ENCODE measurements around the gene HNRNPA2B1. TPM values are rescaled to one million over a fixed set of nuclear protein-coding genes. Genes with fewer than 3 reads are reported as not detected.

Gene HNRNPA2B1
- polyA plus RNA-seq, 1 experiment: 493 TPM

GRCh38 chr7:26213807-26214515 lies 13.4 kb upstream of the HNRNPA2B1 start:
- H3K9me3 ChIP-seq (ENCODE audit: control insufficient read depth, insufficient read depth, low read length): no peaks in the 10 kb centered on the region
- TF ChIP-seq CTCF (IDR thresholded peaks at IDR 0.05; ENCODE audit: low read depth, low read length): no peak
- no peak overlapping the region for H3K4me3 ChIP-seq (ENCODE audit: low read depth, low read length)
- ChIA-PET CTCF (interaction anchor here (0.9 to 1.2 kb wide), 2 partner anchors 124 to 156 kb away, joined by 3 to 4 read pairs; no protein-coding TSS in a partner anchor), POLR2A (no interaction called here)
- H3K27me3 ChIP-seq (ENCODE audit: control insufficient read depth, insufficient read depth, low read length): no peaks in the 10 kb centered on the region
- no peak overlapping the region for H3K27ac ChIP-seq (ENCODE audit: low read depth, low read length)
- no peak for DNase-seq (ENCODE audit: low read depth, low spot score)

- H3K27ac ChIP-seq (ENCODE audit: low read depth, low read length): no peak overlapping the region
- ChIA-PET CTCF (no interaction called here), POLR2A (interaction anchor here (0.7 to 1.8 kb wide), 2 partner anchors 13 to 33 kb away, joined by 3 to 4 read pairs; no protein-coding TSS in a partner anchor)
- H3K27me3 ChIP-seq (ENCODE audit: control insufficient read depth, insufficient read depth, low read length): no peaks in the 10 kb centered on the region
- no peak for TF ChIP-seq CTCF (IDR thresholded peaks at IDR 0.05; ENCODE audit: low read depth, low read length)
- DNase-seq (ENCODE audit: low read depth, low spot score): no peak
- H3K4me3 ChIP-seq (ENCODE audit: low read depth, low read length): no peak overlapping the region
- H3K9me3 ChIP-seq (ENCODE audit: control insufficient read depth, insufficient read depth, low read length): no peaks in the 10 kb centered on the region
Measured at GRCh38 chr7:26212921-26213718, 12.6 kb upstream of the HNRNPA2B1 start.

- Histone ChIP-seq H3K27me3 (ENCODE audit: control insufficient read depth, insufficient read depth, low read length) (no peaks in the 10 kb centered on the region), H3K27ac (ENCODE audit: low read depth, low read length) (no peak overlapping the region), H3K9me3 (ENCODE audit: control insufficient read depth, insufficient read depth, low read length) (no peaks in the 10 kb centered on the region), H3K4me3 (ENCODE audit: low read depth, low read length) (no peak overlapping the region)
- DNase-seq (ENCODE audit: low read depth, low spot score): no peak
- POLR2A ChIA-PET: no interaction called here
- CTCF ChIA-PET: interaction anchor here (0.6 to 1.6 kb wide), 2 partner anchors 9 to 117 kb away, joined by 3 to 4 read pairs; no protein-coding TSS in a partner anchor
- no peak for TF ChIP-seq CTCF (IDR thresholded peaks at IDR 0.05; ENCODE audit: low read depth, low read length)
Measured at GRCh38 chr7:26208040-26208439, 7.5 kb upstream of the HNRNPA2B1 start.

- CTCF ChIA-PET: interaction anchor here (1.0 kb wide), 1 partner anchor 112 kb away, joined by 8 read pairs; no protein-coding TSS in a partner anchor
Measured at GRCh38 chr7:26203016-26203415, 2.5 kb upstream of the HNRNPA2B1 start.

More at GRCh38 chr7:26203016-26203415, 2.5 kb upstream of the HNRNPA2B1 start:
- TF ChIP-seq CTCF (IDR thresholded peaks at IDR 0.05; ENCODE audit: low read depth, low read length): no peak
- no peak for DNase-seq (ENCODE audit: low read depth, low spot score)
- Histone ChIP-seq H3K4me3 (ENCODE audit: low read depth, low read length) (peak overlapping the region; percentile 97), H3K9me3 (ENCODE audit: control insufficient read depth, insufficient read depth, low read length) (peaks cover 5% of the 10 kb centered on the region; the same call in 1 of the 2 replicates), H3K27ac (ENCODE audit: low read depth, low read length) (no peak overlapping the region), H3K27me3 (ENCODE audit: control insufficient read depth, insufficient read depth, low read length) (no peaks in the 10 kb centered on the region)
- POLR2A ChIA-PET: interaction anchor here (2.2 kb wide), 1 partner anchor 15 kb away, joined by 10 read pairs; no protein-coding TSS in a partner anchor
